GM12891 (cell line): Measurements from ENCODE around the gene LAMB4.

Experiments used
- DNase-seq: peaks from one replicate; pipeline ENCODE4 v3.0.0; 2011; ENCODE audit warnings: low spot score; ENCODE audit not compliant: insufficient read length
- FAIRE-seq: peaks from 2 replicates; lab custom pipeline; 2011; peaks lifted over from hg19 to GRCh38; lab: Jason Lieb, UNC
- PAX5 ChIP-seq: IDR thresholded peaks from 2 replicates; pipeline ENCODE4 v1.6.1; 2011; ENCODE audit warnings: low read length, moderate library complexity, mild to moderate bottlenecking; ENCODE audit not compliant: insufficient read depth, severe bottlenecking
- POLR2A ChIP-seq: IDR thresholded peaks from 2 replicates; pipeline ENCODE4 v1.6.1; 2011; ENCODE audit warnings: low read depth, low read length, control low read depth
- POLR2AphosphoS5 ChIP-seq: IDR thresholded peaks from 2 replicates; pipeline ENCODE4 v1.6.1; 2011; ENCODE audit warnings: low read depth, low read length, control low read depth
- POU2F2 ChIP-seq: IDR thresholded peaks from 2 replicates; pipeline ENCODE4 v1.6.1; 2011; ENCODE audit warnings: low read depth, mild to moderate bottlenecking, control low read depth, low read length, moderate library complexity
- SPI1 ChIP-seq: IDR thresholded peaks from 2 replicates; pipeline ENCODE4 v1.6.1; 2011; ENCODE audit warnings: low read depth, low read length, control low read depth
- TAF1 ChIP-seq: IDR thresholded peaks from 2 replicates; pipeline ENCODE4 v1.6.1; 2011; ENCODE audit warnings: low read depth, low read length, control low read depth

LAMB4 gene

DNA sequence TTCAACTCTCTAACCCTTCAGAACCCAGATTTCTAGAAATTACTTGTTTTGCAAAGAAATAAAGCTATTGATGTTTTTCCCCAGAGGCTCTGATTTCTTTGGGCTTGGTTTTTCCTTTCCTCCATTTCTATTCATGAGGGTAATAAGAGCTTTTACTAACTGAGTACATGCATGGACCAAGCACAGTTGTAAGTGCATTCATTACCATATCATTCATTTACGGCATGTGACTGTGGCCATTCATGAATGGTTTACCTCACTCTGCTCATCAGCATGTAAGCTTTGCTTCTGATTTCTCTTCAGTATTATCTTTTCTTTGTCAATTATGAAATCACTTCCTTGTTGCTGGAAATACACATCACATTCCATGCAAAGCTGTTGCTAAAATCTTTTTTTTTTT lies 42.4 kb downstream of the LAMB4 start:
- FAIRE-seq (no peak), DNase-seq (no peak)
- TF ChIP-seq POLR2A (no peak), POLR2AphosphoS5 (no peak), POU2F2 (no peak), SPI1 (no peak), TAF1 (no peak), PAX5 (no peak)

DNA sequence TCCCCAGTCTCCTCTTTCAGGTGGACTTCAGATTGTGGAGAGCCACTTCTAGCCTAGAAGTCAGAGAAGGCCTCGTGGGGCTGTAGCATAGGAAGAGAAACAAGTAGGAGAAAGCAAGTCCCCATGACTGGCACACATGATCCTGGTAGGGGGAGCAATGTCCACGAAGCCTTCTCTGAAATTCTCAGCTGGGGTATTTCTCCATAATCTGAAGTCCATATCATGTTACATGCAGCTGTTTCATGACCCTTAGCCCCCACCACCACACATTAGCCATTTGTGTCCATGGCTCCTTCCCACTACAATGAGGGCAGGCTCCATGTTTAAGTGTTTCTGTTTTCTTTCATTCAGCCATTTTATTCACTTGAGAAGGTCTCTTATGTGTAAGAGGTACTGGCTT lies 43.2 kb downstream of the LAMB4 start:
- TF ChIP-seq POLR2AphosphoS5 (no peak), POU2F2 (no peak), TAF1 (no peak), SPI1 (no peak), POLR2A (no peak), PAX5 (no peak)
- FAIRE-seq (no peak), DNase-seq (no peak)

DNA sequence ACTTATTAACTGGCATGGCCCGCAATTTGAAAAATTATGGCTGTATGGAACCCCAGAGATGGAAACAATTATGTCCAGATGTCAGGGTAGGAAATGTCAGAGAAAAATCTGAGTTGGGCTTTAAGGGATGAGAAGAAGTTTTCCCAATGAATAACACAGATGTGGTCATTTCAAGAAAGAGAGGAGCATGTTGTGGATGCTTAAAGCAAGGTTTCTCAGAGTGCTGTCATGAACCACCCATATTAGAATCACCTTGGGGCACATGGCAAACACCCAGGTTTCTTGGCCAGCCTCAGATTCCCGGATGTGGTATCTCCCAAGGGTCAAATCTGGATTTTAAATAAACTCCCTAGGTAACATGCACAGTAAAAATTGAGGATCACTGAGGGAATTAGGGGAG lies 43.6 kb downstream of the LAMB4 start:
- no peak for FAIRE-seq
- DNase-seq = no peak
- TF ChIP-seq POLR2A (no peak), POLR2AphosphoS5 (no peak), POU2F2 (no peak), TAF1 (no peak), SPI1 (no peak), PAX5 (no peak)

- no peak for FAIRE-seq
- DNase-seq = no peak
- TF ChIP-seq TAF1 (no peak), SPI1 (no peak), POLR2A (no peak), POU2F2 (no peak)
These were observed 46.2 kb downstream of the LAMB4 start for GRCh38 chr7:108083980-108084379.

- no peak for TF ChIP-seq PAX5
- TF ChIP-seq POLR2AphosphoS5 = no peak
- TF ChIP-seq POU2F2 = no peak
- TF ChIP-seq POLR2A = no peak
- no peak for TF ChIP-seq TAF1
- TF ChIP-seq SPI1 = no peak
- FAIRE-seq (no peak), DNase-seq (no peak)
These were observed 50.2 kb downstream of the LAMB4 start for GRCh38 chr7:108079648-108080591.

- TF ChIP-seq POLR2A = no peak
- no peak for TF ChIP-seq SPI1
- no peak for TF ChIP-seq POU2F2
- TF ChIP-seq TAF1 = no peak
- no peak for TF ChIP-seq POLR2AphosphoS5
- no peak for TF ChIP-seq PAX5
- no peak for FAIRE-seq
These were observed 50.9 kb downstream of the LAMB4 start for GRCh38 chr7:108079276-108079647.

GRCh38 chr7:108078691-108079090 lies 51.5 kb downstream of the LAMB4 start:
- no peak for DNase-seq
- FAIRE-seq = no peak
- TF ChIP-seq SPI1 (no peak), TAF1 (no peak), PAX5 (no peak), POLR2A (no peak), POLR2AphosphoS5 (no peak), POU2F2 (no peak)

More at GRCh38 chr7:108079276-108079647, 50.9 kb downstream of the LAMB4 start:
- DNase-seq = no peak

GRCh38 chr7:108078211-108078673 lies 51.9 kb downstream of the LAMB4 start:
- TF ChIP-seq PAX5 (no peak), POLR2AphosphoS5 (no peak), POU2F2 (no peak), TAF1 (no peak), POLR2A (no peak), SPI1 (no peak)
- DNase-seq (no peak), FAIRE-seq (no peak)

DNA sequence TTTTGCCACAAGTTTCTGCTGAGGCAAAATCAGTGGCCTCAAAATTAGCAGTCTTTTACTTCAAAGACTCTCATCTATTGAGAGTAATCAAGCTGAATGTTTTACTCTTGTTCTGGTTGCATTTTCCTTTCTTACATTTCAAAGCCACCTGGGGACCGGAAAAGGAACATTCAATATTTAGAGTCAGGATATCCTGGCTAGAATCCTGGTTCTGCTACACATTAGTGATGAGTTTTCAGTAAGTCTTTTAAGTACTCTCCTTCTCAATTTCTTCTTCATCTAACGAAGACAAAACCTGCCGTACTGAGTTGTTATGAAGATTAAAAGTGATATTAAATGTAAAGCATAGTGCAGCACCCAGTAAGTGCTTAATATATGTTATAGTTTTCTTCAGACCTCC lies 52.5 kb downstream of the LAMB4 start:
- TF ChIP-seq POU2F2 (no peak), TAF1 (no peak), POLR2AphosphoS5 (no peak), POLR2A (no peak), PAX5 (no peak), SPI1 (no peak)
- no peak for DNase-seq
- FAIRE-seq = no peak

- DNase-seq = no peak
These were observed 54.0 kb downstream of the LAMB4 start for GRCh38 chr7:108076156-108076555.

More at GRCh38 chr7:108076156-108076555, 54.0 kb downstream of the LAMB4 start:
- FAIRE-seq = no peak
- TF ChIP-seq POU2F2 (no peak), POLR2A (no peak), SPI1 (no peak), POLR2AphosphoS5 (no peak), PAX5 (no peak), TAF1 (no peak)
